Measurements from ENCODE around the gene PSMA6.
"Not testable (repeated sequence)": the region's sequence is repeated elsewhere in the genome, so short reads cannot be mapped to it uniquely, and the experiment has no call there.

The PSMA6 gene

GRCh38 chr14:35355235-35355634 is 63.1 kb downstream of the PSMA6 start:
- not testable (repeated sequence) for H3K27me3 ChIP-seq (ENCODE audit: control insufficient read depth, insufficient read depth, low read length); H3K36me3 ChIP-seq (ENCODE audit: control insufficient read depth, insufficient read depth, low read length); H3K4me3 ChIP-seq (ENCODE audit: low read length); H3K9ac ChIP-seq (ENCODE audit: low read length); H3K4me1 ChIP-seq (ENCODE audit: control insufficient read depth, insufficient read depth, low read length); H3K27ac ChIP-seq (ENCODE audit: low read depth, low read length)

DNA sequence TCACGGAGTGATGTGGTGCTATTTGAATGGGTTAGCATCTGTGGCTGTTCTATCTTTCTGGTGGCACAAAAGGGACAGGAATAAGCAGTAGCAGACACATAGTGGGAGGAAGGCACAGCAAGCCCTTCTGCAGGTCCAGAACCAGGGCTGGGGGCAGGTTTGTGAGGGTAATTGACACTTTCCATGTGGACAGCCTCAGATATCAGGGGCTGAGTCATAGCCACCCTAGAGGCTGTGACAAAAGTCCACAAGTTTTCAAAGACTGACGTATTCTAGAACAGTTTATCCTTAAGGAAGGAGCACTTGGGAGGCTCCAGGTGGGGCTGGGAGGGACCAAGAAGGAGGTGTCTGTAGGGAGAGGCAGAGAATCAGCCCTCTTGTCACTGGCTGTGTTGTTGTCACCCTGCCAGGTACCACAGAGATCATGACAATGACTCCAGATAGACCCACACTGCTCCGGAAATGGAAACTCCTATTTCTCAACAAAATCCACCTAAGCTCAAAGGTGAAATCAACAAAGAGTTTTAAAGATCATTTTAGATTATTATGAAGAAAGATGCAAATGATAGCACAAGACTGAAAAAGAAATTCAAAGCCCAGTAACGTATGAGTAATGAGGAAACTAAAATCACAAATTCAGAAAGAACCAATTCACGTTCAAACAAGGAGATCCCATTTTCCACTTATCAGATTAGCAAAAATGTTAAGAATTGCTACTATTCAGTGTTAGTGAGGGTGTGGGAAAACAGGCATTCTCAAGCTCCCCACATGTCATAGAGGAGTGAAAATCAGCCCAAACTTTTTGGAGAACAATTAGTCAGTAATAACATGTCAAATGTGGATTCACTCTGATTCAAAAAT is 64.0 kb downstream of the PSMA6 start:
- Histone ChIP-seq H3K27ac (ENCODE audit: low read depth, low read length) (no peak overlapping the region), H3K27me3 (ENCODE audit: control insufficient read depth, insufficient read depth, low read length) (no peaks in the 10 kb centered on the region), H3K9ac (ENCODE audit: low read length) (no peak overlapping the region), H3K36me3 (ENCODE audit: control insufficient read depth, insufficient read depth, low read length) (no peaks in the 10 kb centered on the region), H3K4me3 (ENCODE audit: low read length) (no peak overlapping the region), H3K4me1 (ENCODE audit: control insufficient read depth, insufficient read depth, low read length) (no peaks in the 10 kb centered on the region)

- not testable (repeated sequence) for H3K27me3 ChIP-seq (ENCODE audit: control insufficient read depth, insufficient read depth, low read length); H3K4me1 ChIP-seq (ENCODE audit: control insufficient read depth, insufficient read depth, low read length); H3K9ac ChIP-seq (ENCODE audit: low read length); H3K36me3 ChIP-seq (ENCODE audit: control insufficient read depth, insufficient read depth, low read length); H3K27ac ChIP-seq (ENCODE audit: low read depth, low read length); H3K4me3 ChIP-seq (ENCODE audit: low read length)
These were observed 67.5 kb downstream of the PSMA6 start for GRCh38 chr14:35359655-35360054.

- Histone ChIP-seq H3K4me3 (ENCODE audit: low read length) (no peak overlapping the region), H3K9ac (ENCODE audit: low read length) (no peak overlapping the region), H3K36me3 (ENCODE audit: control insufficient read depth, insufficient read depth, low read length) (no peaks in the 10 kb centered on the region), H3K27ac (ENCODE audit: low read depth, low read length) (no peak overlapping the region), H3K27me3 (ENCODE audit: control insufficient read depth, insufficient read depth, low read length) (no peaks in the 10 kb centered on the region), H3K4me1 (ENCODE audit: control insufficient read depth, insufficient read depth, low read length) (no peaks in the 10 kb centered on the region)
These were observed 68.9 kb downstream of the PSMA6 start for GRCh38 chr14:35361141-35361480.

- Histone ChIP-seq H3K9ac (ENCODE audit: low read length) (no peak overlapping the region), H3K4me3 (ENCODE audit: low read length) (no peak overlapping the region), H3K27me3 (ENCODE audit: control insufficient read depth, insufficient read depth, low read length) (no peaks in the 10 kb centered on the region), H3K4me1 (ENCODE audit: control insufficient read depth, insufficient read depth, low read length) (no peaks in the 10 kb centered on the region), H3K27ac (ENCODE audit: low read depth, low read length) (no peak overlapping the region), H3K36me3 (ENCODE audit: control insufficient read depth, insufficient read depth, low read length) (no peaks in the 10 kb centered on the region)
These were observed 70.3 kb downstream of the PSMA6 start for GRCh38 chr14:35362450-35362849.

- no peaks in the 10 kb centered on the region for H3K36me3 ChIP-seq (ENCODE audit: control insufficient read depth, insufficient read depth, low read length)
- H3K4me3 ChIP-seq (ENCODE audit: low read length): no peak overlapping the region
- no peak overlapping the region for H3K27ac ChIP-seq (ENCODE audit: low read depth, low read length)
- H3K27me3 ChIP-seq (ENCODE audit: control insufficient read depth, insufficient read depth, low read length): no peaks in the 10 kb centered on the region
- H3K9ac ChIP-seq (ENCODE audit: low read length): no peak overlapping the region
- peaks cover 3% of the 10 kb centered on the region for H3K4me1 ChIP-seq (ENCODE audit: control insufficient read depth, insufficient read depth, low read length)
These were observed 70.8 kb downstream of the PSMA6 start for GRCh38 chr14:35362911-35363374.

- Histone ChIP-seq H3K4me1 (ENCODE audit: control insufficient read depth, insufficient read depth, low read length) (peaks cover 3% of the 10 kb centered on the region), H3K27me3 (ENCODE audit: control insufficient read depth, insufficient read depth, low read length) (no peaks in the 10 kb centered on the region), H3K27ac (ENCODE audit: low read depth, low read length) (peak overlapping the region; percentile 65), H3K36me3 (ENCODE audit: control insufficient read depth, insufficient read depth, low read length) (no peaks in the 10 kb centered on the region), H3K9ac (ENCODE audit: low read length) (no peak overlapping the region), H3K4me3 (ENCODE audit: low read length) (no peak overlapping the region)
These were observed 73.2 kb downstream of the PSMA6 start for GRCh38 chr14:35365130-35366055.

DNA sequence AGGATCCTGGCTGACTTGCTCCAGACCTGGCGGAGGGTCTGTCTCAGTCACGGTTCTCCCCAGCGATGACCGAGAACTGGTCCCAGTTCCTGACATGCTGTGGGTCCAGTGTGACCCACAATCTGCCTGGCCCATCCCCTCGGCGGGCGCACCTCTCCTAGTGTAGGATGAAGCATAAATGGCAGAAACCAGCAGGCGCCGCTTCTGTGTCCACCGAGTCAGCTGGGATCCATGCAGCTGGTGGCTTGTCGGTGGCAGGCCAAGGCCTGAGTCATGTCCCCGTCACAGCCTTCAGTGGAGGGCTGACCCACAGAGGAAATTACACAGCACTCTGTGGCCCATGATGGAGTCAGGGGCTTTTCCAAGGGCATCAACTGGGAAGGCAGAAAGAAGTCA is 73.9 kb downstream of the PSMA6 start:
- no peaks in the 10 kb centered on the region for H3K36me3 ChIP-seq (ENCODE audit: control insufficient read depth, insufficient read depth, low read length)
- no peaks in the 10 kb centered on the region for H3K27me3 ChIP-seq (ENCODE audit: control insufficient read depth, insufficient read depth, low read length)
- peak overlapping the region; percentile 65 for H3K27ac ChIP-seq (ENCODE audit: low read depth, low read length)
- no peak overlapping the region for H3K4me3 ChIP-seq (ENCODE audit: low read length)
- peaks cover 3% of the 10 kb centered on the region for H3K4me1 ChIP-seq (ENCODE audit: control insufficient read depth, insufficient read depth, low read length)
- no peak overlapping the region for H3K9ac ChIP-seq (ENCODE audit: low read length)

DNA sequence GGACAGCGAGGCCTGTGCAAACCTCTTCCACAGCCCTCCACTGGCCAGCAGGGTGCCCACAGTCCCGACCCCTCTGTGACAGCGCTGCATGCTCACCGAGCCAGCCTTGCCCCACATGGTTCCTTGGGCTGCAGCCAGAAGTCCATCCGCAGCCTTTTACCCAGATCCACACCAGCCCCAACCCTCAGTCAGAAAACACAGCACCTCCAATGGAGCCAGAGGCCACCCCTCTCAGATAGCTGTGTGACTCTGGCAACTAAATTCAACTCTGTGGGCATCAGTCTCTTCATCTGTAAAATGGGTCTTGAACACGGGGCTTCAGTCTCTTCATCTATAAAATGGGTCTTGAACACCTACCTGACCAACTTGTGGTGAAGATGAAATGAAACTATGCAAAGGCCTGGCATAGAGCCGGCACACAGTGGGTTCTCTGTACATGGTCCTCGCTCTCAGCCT is 74.4 kb downstream of the PSMA6 start:
- H3K4me3 ChIP-seq (ENCODE audit: low read length): no peak overlapping the region
- H3K9ac ChIP-seq (ENCODE audit: low read length): no peak overlapping the region
- H3K27me3 ChIP-seq (ENCODE audit: control insufficient read depth, insufficient read depth, low read length): no peaks in the 10 kb centered on the region
- H3K36me3 ChIP-seq (ENCODE audit: control insufficient read depth, insufficient read depth, low read length): no peaks in the 10 kb centered on the region
- no peak overlapping the region for H3K27ac ChIP-seq (ENCODE audit: low read depth, low read length)
- H3K4me1 ChIP-seq (ENCODE audit: control insufficient read depth, insufficient read depth, low read length): peaks cover 3% of the 10 kb centered on the region

DNA sequence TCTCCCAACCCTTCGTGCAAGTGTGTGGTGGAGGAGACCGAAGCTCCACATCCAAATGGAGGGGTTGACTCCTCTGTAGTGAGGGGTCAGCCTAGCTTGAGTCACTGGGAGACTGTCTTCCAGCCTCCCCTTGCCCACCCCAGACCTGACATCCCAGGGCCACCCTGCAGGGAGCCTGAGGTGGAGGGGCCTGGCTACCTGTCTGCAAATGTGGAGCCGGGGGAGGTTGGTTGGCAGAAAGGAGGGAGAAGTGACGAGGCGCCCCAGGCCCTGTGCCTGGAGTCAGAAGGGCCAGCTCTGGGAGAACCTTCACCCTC is 74.8 kb downstream of the PSMA6 start:
- H3K4me3 ChIP-seq (ENCODE audit: low read length): no peak overlapping the region
- no peaks in the 10 kb centered on the region for H3K27me3 ChIP-seq (ENCODE audit: control insufficient read depth, insufficient read depth, low read length)
- H3K27ac ChIP-seq (ENCODE audit: low read depth, low read length): no peak overlapping the region
- no peaks in the 10 kb centered on the region for H3K36me3 ChIP-seq (ENCODE audit: control insufficient read depth, insufficient read depth, low read length)
- peaks cover 3% of the 10 kb centered on the region for H3K4me1 ChIP-seq (ENCODE audit: control insufficient read depth, insufficient read depth, low read length)
- no peak overlapping the region for H3K9ac ChIP-seq (ENCODE audit: low read length)

Measured in rectal smooth muscle tissue (tissue), 1 donor.